ENCODE measurements around the gene ZNF44.

ZNF44 gene

DNA sequence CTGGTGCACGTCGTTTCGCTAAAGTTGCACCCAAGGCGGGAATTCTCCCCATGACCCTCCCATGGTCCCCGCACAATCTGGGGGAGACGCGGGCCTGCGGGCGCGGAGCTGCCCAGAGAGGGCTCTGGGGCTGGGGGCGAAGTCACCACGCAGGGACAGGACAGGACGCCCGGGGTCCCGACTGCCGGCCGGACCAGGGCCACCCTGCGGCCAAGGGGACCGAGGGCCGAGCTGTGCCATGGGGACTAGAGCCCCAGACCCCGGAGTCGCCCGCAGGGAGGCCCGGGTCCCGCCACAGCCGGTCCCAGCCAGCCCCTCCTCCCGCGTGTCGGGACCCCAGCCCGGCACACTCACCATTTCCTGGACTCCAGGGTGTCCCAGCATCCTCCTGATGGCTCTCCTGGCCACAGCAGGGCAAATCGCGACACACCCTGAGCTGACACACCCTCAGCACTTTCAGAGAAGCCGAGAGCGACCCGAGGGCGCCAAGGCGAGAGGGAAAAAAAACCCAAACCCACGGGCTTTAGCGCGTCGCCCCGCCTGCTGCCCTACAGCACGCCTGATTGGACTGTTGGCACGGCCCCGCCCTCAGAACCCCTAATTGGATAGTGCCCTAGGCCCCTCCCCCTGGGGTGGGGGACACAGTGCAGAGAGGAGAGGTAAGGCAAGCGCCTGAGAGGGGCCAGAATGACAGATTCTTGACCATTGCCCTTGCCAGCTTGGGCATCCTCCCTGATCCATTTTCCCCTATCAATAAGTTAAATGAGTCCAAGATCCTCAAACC is 28.6 kb downstream of the ZNF44 start:
- FAIRE-seq (no peak), DNase-seq (ENCODE audit: insufficient read length, low spot score) (no peak)

DNA sequence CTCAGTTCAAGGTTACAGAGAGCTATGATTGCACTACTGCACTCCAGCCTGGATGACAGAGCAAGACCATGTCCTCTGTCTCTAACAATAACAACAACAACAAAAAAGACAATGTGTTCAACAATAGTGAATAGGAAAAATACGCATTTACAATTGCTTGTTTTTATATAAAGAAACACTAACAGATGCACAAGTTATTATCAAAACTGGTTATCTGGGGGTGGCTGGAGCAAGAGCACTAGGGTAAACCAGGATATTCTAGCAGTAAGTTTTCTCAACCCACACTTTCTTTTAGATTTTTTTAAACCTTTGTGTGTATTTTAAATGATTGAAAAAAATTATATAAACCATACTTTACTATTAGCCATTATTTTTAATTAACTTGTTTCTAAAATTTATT is 33.1 kb downstream of the ZNF44 start:
- FAIRE-seq (no peak), DNase-seq (ENCODE audit: insufficient read length, low spot score) (no peak)

DNA sequence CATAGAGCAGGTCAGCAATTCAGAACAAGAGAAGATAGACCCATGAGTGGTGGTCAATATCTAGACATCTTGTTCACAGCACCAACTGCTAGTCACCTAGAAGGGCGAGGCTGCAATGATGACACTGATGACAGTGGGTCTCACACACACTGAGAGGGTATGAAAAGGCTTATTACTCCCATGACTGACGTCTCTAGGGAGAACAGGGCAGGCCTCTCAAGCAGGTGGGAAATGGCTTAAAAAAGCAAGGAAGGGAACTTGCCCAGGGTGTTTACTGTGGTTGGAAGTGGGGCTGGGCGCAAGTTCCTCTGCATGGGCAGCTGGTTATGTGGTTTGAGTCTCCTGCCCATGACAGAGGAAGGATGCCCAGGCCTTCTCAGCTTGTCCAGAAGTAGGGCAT is 33.8 kb downstream of the ZNF44 start:
- DNase-seq (ENCODE audit: insufficient read length, low spot score): no peak
- FAIRE-seq: no peak

DNA sequence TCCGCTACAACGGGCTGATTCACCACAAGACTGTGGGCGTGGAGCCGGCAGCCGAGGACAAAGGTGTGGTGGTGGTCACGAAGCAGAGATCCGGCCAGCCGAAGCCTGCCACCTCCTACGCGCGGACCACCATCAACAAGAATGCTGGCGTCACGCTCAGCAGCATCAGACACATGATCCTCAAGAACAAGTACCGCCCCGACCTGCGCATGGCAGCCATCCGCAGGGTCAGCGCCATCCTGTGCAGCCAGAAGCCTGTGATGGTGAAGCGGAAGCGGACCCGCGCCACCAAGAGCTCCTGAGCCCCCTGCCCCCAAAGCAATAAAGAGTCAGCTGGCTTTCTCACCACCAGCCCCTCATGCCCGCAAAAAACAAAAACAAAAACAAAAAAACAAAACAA is 34.4 kb downstream of the ZNF44 start:
- no peak for DNase-seq (ENCODE audit: insufficient read length, low spot score)
- no peak for FAIRE-seq

DNA sequence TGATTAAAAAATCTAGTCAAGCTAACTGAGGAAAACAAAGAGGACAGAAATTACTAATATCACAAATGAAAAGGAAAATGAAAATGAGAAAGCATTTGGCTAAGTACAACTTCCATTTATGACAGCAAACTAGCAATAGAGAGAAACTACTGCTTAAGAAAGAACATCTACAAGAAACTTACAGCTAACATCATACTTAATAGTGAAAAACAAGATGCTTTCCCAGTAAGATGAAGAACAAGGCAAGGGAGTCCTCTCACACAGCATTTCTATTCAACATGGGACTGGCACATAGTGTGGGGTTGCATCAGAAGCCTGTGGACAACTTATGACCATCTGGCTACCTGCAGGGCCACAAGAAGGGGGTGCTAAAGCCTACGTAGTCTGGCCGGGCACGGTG is 39.3 kb downstream of the ZNF44 start:
- FAIRE-seq (no peak), DNase-seq (ENCODE audit: insufficient read length, low spot score) (no peak)

DNA sequence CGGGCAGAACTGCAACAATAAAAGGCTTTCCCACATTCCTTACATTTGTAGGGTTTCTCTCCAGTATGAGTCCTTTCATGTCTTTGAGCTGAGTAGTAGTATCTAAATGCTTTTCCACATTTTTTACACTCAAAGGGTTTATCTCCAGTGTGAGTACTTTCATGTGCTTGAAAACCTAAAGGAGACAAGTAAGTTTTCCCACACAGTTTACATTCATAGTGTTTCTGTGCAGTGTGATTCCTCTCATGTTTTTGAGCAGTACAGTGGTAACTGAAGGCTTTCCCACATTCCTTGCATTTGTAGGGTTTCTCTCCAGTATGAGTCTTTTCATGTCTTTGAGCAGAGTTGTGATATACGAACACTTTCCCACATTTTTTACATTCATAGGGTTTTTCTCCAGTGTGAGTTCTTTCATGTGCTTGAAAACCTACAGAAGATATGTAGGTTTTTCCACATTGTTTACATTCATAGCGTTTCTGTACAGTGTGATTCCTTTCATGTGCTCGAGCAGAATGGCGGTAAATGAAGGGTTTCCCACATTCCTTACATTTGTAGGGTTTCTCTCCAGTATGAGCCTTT is 47.0 kb downstream of the ZNF44 start:
- DNase-seq (ENCODE audit: insufficient read length, low spot score) (no peak), FAIRE-seq (no peak)

DNA sequence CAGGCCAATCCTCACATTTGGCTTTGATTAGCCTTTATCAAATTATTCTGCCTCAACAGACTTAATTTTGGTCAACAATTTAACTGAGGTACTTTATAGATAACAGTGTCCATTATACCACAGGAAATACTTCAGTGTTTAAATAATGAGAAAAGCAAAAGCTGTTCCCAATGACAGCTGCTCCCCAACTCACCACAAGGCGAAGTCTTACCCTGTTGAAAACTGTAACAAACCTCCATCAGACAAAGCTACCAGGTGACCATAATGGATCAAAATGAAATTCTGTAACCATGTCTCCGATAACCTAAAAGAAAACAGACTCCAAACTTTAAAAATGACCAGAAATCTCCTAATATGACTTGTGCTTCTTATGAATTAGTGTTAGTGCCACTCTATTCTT is 50.3 kb downstream of the ZNF44 start:
- FAIRE-seq (no peak), DNase-seq (ENCODE audit: insufficient read length, low spot score) (no peak)

DNA sequence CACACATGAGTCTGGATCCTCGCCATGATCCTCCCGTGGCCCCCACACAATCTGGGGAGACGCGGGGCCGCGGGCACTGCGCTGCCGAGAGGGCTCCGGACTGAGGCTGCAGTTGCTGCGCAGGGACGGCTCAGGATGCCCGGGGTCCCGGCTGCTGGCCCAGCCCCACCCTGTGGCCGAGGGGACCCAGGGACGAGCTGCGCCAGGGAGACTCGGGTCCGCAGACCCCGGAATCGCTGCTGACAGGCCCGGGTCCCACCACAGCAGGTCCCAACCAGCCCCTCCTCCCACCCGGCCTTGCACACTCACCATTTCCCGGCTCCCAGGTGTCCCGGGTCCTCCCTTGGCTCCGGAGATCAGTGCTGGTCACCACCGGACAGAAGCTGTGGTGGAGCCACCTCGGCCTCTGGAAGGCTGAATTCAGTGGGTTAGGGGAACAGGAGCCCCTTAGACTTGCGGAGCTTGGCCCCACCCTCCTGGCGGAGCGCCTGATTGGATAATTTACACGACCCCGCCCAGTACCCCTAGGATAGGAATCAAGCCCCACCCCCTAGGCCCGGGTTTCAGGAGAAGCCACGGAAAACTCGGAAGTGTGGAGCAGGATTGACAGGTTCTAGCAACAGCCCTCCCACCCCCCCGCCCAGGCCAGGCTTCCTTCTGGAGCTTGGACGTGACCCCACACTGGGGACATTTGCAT is 57.4 kb downstream of the ZNF44 start:
- no peak for FAIRE-seq
- DNase-seq (ENCODE audit: insufficient read length, low spot score): no peak

DNA sequence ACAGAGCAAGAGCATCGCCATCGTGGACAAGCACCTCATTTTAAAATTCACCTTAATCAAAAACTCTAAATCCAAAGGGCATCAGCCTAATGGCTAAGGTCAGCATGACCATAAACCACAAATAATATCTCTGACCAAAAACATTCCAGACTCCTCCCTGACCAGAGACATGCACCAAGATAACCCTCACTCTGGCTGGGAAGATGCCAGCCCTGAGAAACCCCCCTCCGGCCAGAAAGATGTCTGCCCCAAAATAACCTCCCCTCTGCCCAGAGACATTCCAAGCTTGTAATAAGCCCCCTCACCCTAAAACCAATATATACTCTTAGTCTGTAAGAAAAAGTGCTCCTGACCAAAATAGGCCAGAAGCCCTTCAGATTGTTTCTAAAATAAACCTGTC is 61.7 kb downstream of the ZNF44 start:
- no peak for FAIRE-seq
- no peak for DNase-seq (ENCODE audit: insufficient read length, low spot score)

DNA sequence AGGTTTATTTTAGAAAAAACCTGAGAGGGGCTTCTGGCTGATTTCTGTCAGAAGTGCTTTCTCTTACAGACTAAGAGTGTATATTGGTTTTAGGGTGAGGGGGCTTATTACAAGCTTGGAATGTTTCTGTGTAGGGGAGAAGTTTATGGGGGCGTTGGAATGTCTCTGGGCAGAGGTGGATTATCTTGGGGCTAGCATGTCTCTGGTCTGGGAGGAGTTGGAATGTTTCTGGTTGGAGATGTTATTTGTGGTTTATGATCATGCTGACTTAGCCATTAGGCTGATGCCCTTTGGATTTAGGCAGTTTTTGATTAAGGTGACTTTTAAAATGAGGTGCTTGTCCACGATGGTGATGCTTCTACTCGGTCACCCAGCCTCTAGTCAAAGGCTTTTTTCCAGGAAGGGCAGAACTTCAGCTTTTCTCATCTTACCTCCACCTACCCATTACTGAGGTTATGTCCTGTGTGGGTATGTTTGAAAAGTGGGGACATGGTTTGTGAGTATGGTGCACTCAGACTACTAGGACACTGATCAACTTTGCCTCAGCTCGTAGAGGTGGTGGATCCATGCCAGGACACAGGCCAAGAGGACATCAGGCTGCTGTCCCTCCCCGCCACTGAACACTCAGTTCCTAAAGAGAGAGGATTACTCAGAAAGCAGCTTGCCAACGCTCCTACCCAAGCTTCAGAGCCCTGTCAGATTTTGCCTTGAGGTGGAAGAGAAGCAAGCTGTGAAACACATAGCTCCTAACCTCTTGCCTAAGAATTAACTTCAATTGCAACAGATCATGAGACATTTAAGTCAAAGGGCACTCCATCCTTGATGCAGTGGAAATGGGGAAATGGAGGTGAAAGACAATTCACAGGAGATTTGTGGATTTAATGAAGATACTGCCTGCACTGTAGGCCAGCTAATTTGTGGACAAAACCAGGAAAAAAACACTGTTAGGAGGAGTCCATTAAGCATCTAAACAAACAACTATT is 63.6 kb downstream of the ZNF44 start:
- DNase-seq (ENCODE audit: insufficient read length, low spot score) (no peak), FAIRE-seq (no peak)

DNA sequence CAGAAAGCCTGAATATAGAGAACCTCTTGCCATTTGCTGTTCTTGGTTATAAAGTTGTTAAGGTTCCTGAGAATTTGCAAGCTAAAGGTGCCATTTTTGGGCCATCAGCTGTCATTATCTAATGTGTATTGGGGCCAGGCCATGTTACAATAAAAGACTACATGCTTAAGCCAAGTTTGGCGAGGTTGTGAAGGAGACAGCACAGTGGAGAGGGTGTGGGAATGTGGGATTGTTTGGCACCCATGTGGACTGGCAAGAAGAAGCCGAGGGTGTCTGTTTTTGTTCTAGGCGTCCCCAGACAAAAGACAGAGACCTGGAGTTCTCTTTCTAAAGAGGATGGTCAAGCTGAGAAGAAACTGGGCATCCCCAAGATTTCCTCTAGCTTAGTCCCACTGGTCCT is 64.7 kb downstream of the ZNF44 start:
- no peak for DNase-seq (ENCODE audit: insufficient read length, low spot score)
- FAIRE-seq: no peak

DNA sequence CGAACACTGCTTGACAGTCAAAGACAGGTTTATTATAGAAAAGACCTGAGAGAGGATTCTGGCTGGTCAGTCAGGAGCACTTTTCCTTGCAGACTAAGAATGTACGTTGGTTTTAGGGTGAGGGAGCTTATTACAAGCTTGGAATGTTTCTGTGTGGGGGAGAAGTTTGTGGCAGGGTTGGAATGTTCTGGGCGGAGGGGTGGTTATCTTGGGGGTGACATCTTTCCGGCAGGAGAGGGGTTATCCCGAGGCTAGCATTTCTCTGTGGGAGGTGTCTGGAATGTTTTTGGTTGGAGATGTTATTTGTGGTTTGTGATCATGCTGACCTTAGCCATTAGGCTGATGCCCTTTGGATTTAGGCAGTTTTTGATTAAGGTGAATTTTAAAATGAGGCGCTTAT is 70.0 kb downstream of the ZNF44 start:
- DNase-seq (ENCODE audit: insufficient read length, low spot score) (no peak), FAIRE-seq (no peak)

DNA sequence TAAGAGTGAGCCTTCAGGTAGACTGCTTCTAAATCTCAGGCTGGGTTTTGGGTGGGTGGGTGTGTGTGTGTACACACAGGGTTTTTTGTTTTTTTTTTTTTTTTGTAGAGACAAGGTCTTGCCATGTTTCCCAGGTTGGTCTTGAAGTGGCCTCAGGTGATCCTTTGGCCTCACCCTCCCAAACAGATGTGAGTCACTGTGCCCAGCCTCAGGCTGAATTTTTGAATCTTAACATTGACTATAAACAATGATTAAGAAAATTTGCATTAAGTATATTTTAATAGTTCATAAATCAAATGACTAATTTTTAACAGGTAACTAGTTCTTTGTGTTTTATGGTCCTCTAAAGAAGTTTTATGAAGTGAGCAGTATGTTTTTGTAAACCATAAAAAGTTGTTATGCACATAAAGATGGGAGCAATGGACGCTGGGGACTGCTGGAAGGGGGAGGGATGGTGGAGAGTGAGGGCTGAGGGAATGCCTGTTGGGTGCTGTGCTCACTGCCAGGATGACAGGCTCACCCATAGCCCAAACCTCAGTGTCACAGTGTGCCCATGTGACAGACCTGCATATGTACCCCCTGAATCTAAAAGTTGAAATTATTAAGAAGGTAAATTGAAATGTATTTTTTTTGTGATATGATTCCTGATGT is 71.6 kb downstream of the ZNF44 start:
- DNase-seq (ENCODE audit: insufficient read length, low spot score): no peak
- FAIRE-seq: no peak
